H1 (cell line): Measurements from ENCODE around the gene RCSD1. TPM values are rescaled to one million over a fixed set of nuclear protein-coding genes. Genes with fewer than 3 reads are reported as not detected.

ENCODE experiments used
- CTCF ChIA-PET: fragments of 300-600 bp; sonication (Branson Sonifier 250); formaldehyde crosslinking; loops from one replicate; lab custom pipeline; 2021; ENCODE audit not compliant: partially characterized antibody; lab: Charles Lee
- POLR2A ChIA-PET: fragments of 300-600 bp; sonication (Branson Sonifier 250); formaldehyde crosslinking; loops from one replicate; lab custom pipeline; 2021; ENCODE audit warnings: inconsistent platforms; ENCODE audit not compliant: partially characterized antibody; lab: Charles Lee
- DNase-seq, 2 experiments: peaks; one replicate each; pipeline versions ENCODE4 v3.0.0 to v3.0.0-alpha.2; 2010 to 2022; ENCODE audit warnings: low spot score in 2 of 2, low read depth in 1 of 2, mixed read lengths in 1 of 2
- FAIRE-seq: peaks from 2 replicates; lab custom pipeline; 2011; peaks lifted over from hg19 to GRCh38; lab: Jason Lieb, UNC
- H2AFZ ChIP-seq: 2 replicates; pipeline ENCODE4 v1.8.1; 2012; ENCODE audit warnings: low read length, inconsistent platforms
- H2AK5ac ChIP-seq: 2 replicates; pipeline ENCODE4 v1.6.1; 2013; ENCODE audit warnings: low read depth, low read length
- H2BK120ac ChIP-seq: replicated peaks from 2 replicates; pipeline ENCODE3; 2013; ENCODE audit warnings: low read depth, low read length, inconsistent platforms
- H2BK12ac ChIP-seq: 2 replicates; pipeline ENCODE4 v1.6.1; 2013; ENCODE audit warnings: low read depth, low read length
- H2BK15ac ChIP-seq: 2 replicates; pipeline ENCODE4 v1.6.1; 2013; ENCODE audit warnings: low read length
- H2BK20ac ChIP-seq: 2 replicates; pipeline ENCODE4 v1.6.1; 2013; ENCODE audit warnings: low read length
- H2BK5ac ChIP-seq: 2 replicates; pipeline ENCODE4 v1.6.1; 2013; ENCODE audit warnings: low read depth, low read length
- H3K14ac ChIP-seq: 2 replicates; pipeline ENCODE4 v1.6.1; 2013; ENCODE audit warnings: inconsistent platforms; ENCODE audit not compliant: insufficient read length
- H3K18ac ChIP-seq: 2 replicates; pipeline ENCODE4 v1.6.1; 2013; ENCODE audit warnings: low read length; ENCODE audit errors: extremely low read depth
- H3K23ac ChIP-seq: 2 replicates; pipeline ENCODE4 v1.6.1; 2013; ENCODE audit warnings: inconsistent platforms; ENCODE audit not compliant: insufficient read length
- H3K23me2 ChIP-seq: 2 replicates; pipeline ENCODE4 v1.6.1; 2013; ENCODE audit warnings: low read depth, low read length
- H3K27ac ChIP-seq: 2 replicates; pipeline ENCODE4 v1.6.1; 2011; ENCODE audit warnings: low read depth, low read length, inconsistent platforms
- H3K27me3 ChIP-seq, 4 experiments: replicated peaks in 1 of 4; 1 replicate in 1 of 4; 2 replicates in 3 of 4; pipeline versions ENCODE4 v1.6.1 to v1.8.1; 2011 to 2013; ENCODE audit warnings: low read length in 3 of 4, mild to moderate bottlenecking in 3 of 4, inconsistent platforms in 2 of 4, mixed read lengths in 2 of 4, moderate library complexity in 1 of 4; ENCODE audit not compliant: control insufficient read depth in 3 of 4, insufficient read depth in 3 of 4; ENCODE audit errors: extremely low read depth in 1 of 4
- H3K36me3 ChIP-seq, 4 experiments: 2 replicates each; pipeline versions ENCODE4 v1.6.1 to v1.8.1; 2011 to 2013; ENCODE audit warnings: mild to moderate bottlenecking in 4 of 4, low read length in 3 of 4, moderate library complexity in 2 of 4, control low read depth in 1 of 4, inconsistent platforms in 1 of 4; ENCODE audit not compliant: insufficient read depth in 4 of 4, control insufficient read depth in 2 of 4
- H3K4ac ChIP-seq: replicated peaks from 2 replicates; pipeline ENCODE3; 2013; ENCODE audit warnings: low read length, low read depth, mixed read lengths, inconsistent platforms; ENCODE audit not compliant: insufficient read length
- H3K4me1 ChIP-seq, 4 experiments: replicated peaks in 1 of 4; 1 replicate in 1 of 4; 2 replicates in 3 of 4; pipeline versions ENCODE4 v1.6.1 to v1.8.1; 2011 to 2013; ENCODE audit warnings: low read length in 3 of 4, inconsistent platforms in 2 of 4, mixed read lengths in 1 of 4; ENCODE audit not compliant: insufficient read depth in 4 of 4, control insufficient read depth in 3 of 4
- H3K4me2 ChIP-seq, 2 experiments: 2 replicates each; pipeline versions ENCODE4 v1.6.1 to v1.8.1; 2011 to 2013; ENCODE audit warnings: low read depth in 2 of 2, low read length in 2 of 2, control low read depth in 1 of 2, inconsistent platforms in 1 of 2, mild to moderate bottlenecking in 1 of 2; ENCODE audit not compliant: insufficient read depth in 1 of 2
- H3K4me3 ChIP-seq, 4 experiments: fragments of 200-600, 300-600 bp in 1 of 4; sonication (generic), shearing (Covaris generic), sonication (Bioruptor Twin) in 1 of 4; 2 replicates each; pipeline versions ENCODE4 v1.5.1 to v1.8.1; 2011 to 2016; ENCODE audit warnings: low read length in 4 of 4, low read depth in 3 of 4, control low read depth in 2 of 4, inconsistent platforms in 2 of 4, mild to moderate bottlenecking in 2 of 4, mixed read lengths in 1 of 4, moderate library complexity in 1 of 4; ENCODE audit not compliant: insufficient read depth in 2 of 4; ENCODE audit errors: extremely low read depth in 1 of 4
- H3K56ac ChIP-seq: replicated peaks from 2 replicates; pipeline ENCODE3; 2013; ENCODE audit warnings: low read depth, mild to moderate bottlenecking, mixed read lengths, low read length, inconsistent platforms; ENCODE audit not compliant: insufficient read length
- H3K79me1 ChIP-seq: 2 replicates; pipeline ENCODE4 v1.6.1; 2013; ENCODE audit warnings: low read depth, low read length, control low read depth
- H3K79me2 ChIP-seq, 2 experiments: 2 replicates each; pipeline versions ENCODE4 v1.6.1 to v1.8.1; 2012 to 2013; ENCODE audit warnings: low read length in 2 of 2, mild to moderate bottlenecking in 2 of 2, inconsistent platforms in 1 of 2; ENCODE audit not compliant: insufficient read depth in 2 of 2, control insufficient read depth in 1 of 2
- H3K9ac ChIP-seq, 4 experiments: replicated peaks in 1 of 4; 1 replicate in 1 of 4; 2 replicates in 3 of 4; pipeline versions ENCODE4 v1.6.1 to v1.8.1; 2011 to 2013; ENCODE audit warnings: low read depth in 3 of 4, low read length in 3 of 4, control low read depth in 2 of 4, mild to moderate bottlenecking in 2 of 4, moderate library complexity in 2 of 4, inconsistent platforms in 1 of 4; ENCODE audit errors: extremely low read depth in 1 of 4
- H3K9me3 ChIP-seq, 2 experiments: 2 replicates each; pipeline versions ENCODE4 v1.6.1 to v1.8.1; 2012 to 2013; ENCODE audit warnings: mild to moderate bottlenecking in 2 of 2, moderate library complexity in 2 of 2, control low read depth in 1 of 2, inconsistent platforms in 1 of 2, low read depth in 1 of 2, low read length in 1 of 2, mixed read lengths in 1 of 2; ENCODE audit not compliant: insufficient read depth in 2 of 2
- H4K20me1 ChIP-seq, 2 experiments: replicated peaks in 1 of 2; 2 replicates each; pipeline versions ENCODE3 to v1.8.1; 2011 to 2013; ENCODE audit warnings: inconsistent platforms in 2 of 2, low read length in 2 of 2, mild to moderate bottlenecking in 1 of 2; ENCODE audit not compliant: insufficient read depth in 2 of 2, control insufficient read depth in 1 of 2
- H4K5ac ChIP-seq: 2 replicates; pipeline ENCODE4 v1.6.1; 2013; ENCODE audit warnings: low read length, low read depth, mixed read lengths, inconsistent platforms; ENCODE audit not compliant: insufficient read length
- H4K8ac ChIP-seq: 2 replicates; pipeline ENCODE4 v1.8.0; 2013; ENCODE audit warnings: mild to moderate bottlenecking, moderate library complexity, low read length, inconsistent platforms; ENCODE audit not compliant: insufficient read depth; ENCODE audit errors: extremely low read depth
- H4K91ac ChIP-seq: replicated peaks from 2 replicates; pipeline ENCODE3; 2013; ENCODE audit warnings: low read length, mixed read lengths, inconsistent platforms; ENCODE audit not compliant: insufficient read length
- E2F6 ChIP-seq: IDR thresholded peaks from 2 replicates; pipeline ENCODE4 v1.6.1; 2012; ENCODE audit warnings: inconsistent platforms
- JUN ChIP-seq: IDR thresholded peaks from 2 replicates; pipeline ENCODE4 v1.6.1; 2011; ENCODE audit warnings: low read depth, mild to moderate bottlenecking, improper control_type of control experiment, low read length
- NANOG ChIP-seq: IDR thresholded peaks from 2 replicates; pipeline ENCODE4 v1.6.1; 2011; ENCODE audit warnings: low read length, low read depth, mild to moderate bottlenecking, inconsistent platforms; ENCODE audit not compliant: insufficient read depth, poor library complexity, severe bottlenecking
- POLR2AphosphoS5 ChIP-seq: IDR thresholded peaks from 2 replicates; pipeline ENCODE4 v1.6.1; 2011; ENCODE audit warnings: low read depth, low read length
- SIN3A ChIP-seq, 2 experiments: IDR thresholded peaks in 1 of 2; conservative IDR thresholded peaks in 1 of 2; 2 replicates each; pipeline ENCODE4 v1.6.1; 2011 to 2012; ENCODE audit warnings: low read length in 2 of 2, improper control_type of control experiment in 1 of 2, low read depth in 1 of 2, mild to moderate bottlenecking in 1 of 2
- WGBS, 2 experiments: shearing (Covaris generic) in 1 of 2; methylation state at CpG; one replicate each; pipeline versions ENCODE4 v1.1.6 to v1.1.7; 2013 to 2015; ENCODE audit warnings: low lambda C conversion rate in 2 of 2, mixed read lengths in 2 of 2, inconsistent platforms in 1 of 2, low coverage in 1 of 2, missing lambda C conversion rate in 1 of 2; ENCODE audit not compliant: insufficient replicate concordance in 2 of 2, insufficient coverage in 1 of 2, insufficient read length in 1 of 2; ENCODE audit errors: extremely low coverage in 1 of 2, missing lambda C conversion rate in 1 of 2; 5-methylcytosine and 5-hydroxymethylcytosine counted together
- polyA plus RNA-seq, 7 experiments: library from polyadenylated mRNA; depleted of rRNA in 3 of 7; stranded (reverse) in 5 of 7; unstranded in 2 of 7; fragments of >200 nt in 5 of 7; fragments of 200-250 nt in 2 of 7; gene quantifications; 1 replicate in 5 of 7; 2 replicates in 1 of 7; 4 replicates in 1 of 7; pipeline versions ENCODE4 v1.2.1 to v1.2.3, GENCODE V29; 2011 to 2013; ENCODE audit warnings: missing spikeins in 2 of 7, mixed read lengths in 2 of 7
- total RNA-seq: library from RNA; stranded (reverse); fragmentation: NEBNext Ultra II Directional; extraction: Animal tissue kit (Norgen Biotek cat#: 25700); gene quantifications from 2 replicates; pipeline ENCODE4 v1.2.1, GENCODE V29; 2021

Gene RCSD1
- total and polyA plus RNA-seq, 2 of the 8 experiments (the other 6 are each of a cell fraction or from before 2014, with no cell fraction given), result 0.47 to 0.69 TPM

DNA sequence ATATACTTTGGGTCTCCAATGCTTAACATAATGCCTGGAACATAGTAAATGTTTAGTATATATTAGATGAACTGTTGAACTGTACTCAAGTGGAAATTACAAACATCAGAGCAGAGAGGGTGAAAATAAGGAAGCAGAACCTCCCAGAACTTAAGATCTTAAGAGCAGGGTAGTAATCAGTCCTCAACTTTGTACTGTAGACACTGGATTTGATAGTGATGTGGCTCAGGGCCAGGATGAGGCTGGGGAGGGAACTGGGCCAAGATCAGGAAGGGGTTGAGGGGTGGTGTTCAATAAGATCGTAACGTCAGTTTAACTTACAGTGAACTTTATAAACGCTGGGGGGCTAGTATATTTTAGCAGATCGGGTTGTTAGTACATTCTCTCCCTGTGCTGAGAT is 107.1 kb downstream of the RCSD1 start:
- Histone ChIP-seq H2AFZ (no peak overlapping the region), H2AK5ac (no peak overlapping the region), H3K56ac (no peak overlapping the region), H3K4me3 (no peak overlapping the region), H3K79me1 (peaks cover 8% of the 10 kb centered on the region), H4K20me1 (peaks cover 1 to 18% of the 10 kb centered on the region in 2 experiments), H2BK120ac (no peak overlapping the region), H3K23ac (no peak overlapping the region), H4K91ac (no peak overlapping the region), H3K4me1 (peaks cover 0 to 5% (median 1%) of the 10 kb centered on the region in 4 experiments; a peak in 3 of 7 replicates), H2BK12ac (no peak overlapping the region), H3K79me2 (peaks cover 3 to 75% of the 10 kb centered on the region in 2 experiments; a peak in 3 of 4 replicates), H4K8ac (no peak overlapping the region), H4K5ac (no peak overlapping the region), H3K27me3 (no peaks in the 10 kb centered on the region), H3K4ac (no peak overlapping the region), H3K9ac (no peak overlapping the region), H3K4me2 (no peak overlapping the region), H3K27ac (no peak overlapping the region), H2BK15ac (no peak overlapping the region), H3K9me3 (peaks cover 0 to 4% of the 10 kb centered on the region in 2 experiments; a peak in 1 of 4 replicates), H3K18ac (no peak overlapping the region), H2BK20ac (no peak overlapping the region), H3K14ac (no peak overlapping the region), H3K23me2 (no peaks in the 10 kb centered on the region), H2BK5ac (no peak overlapping the region; the same call in 1 of the 2 replicates), H3K36me3 (no peaks in the 10 kb centered on the region)
- 81% methylated on average over 4 of the region's 4 CpGs; no CpG with 5 or more reads in 1 of the 2 experiments for WGBS, 2 experiments
- no peak for DNase-seq
- POLR2A ChIA-PET, result no interaction called here
- CTCF ChIA-PET, result no interaction called here
- no peak for FAIRE-seq
- TF ChIP-seq NANOG (no peak), SIN3A (conservative IDR thresholded peaks at IDR 0.05 in 1 of 2, IDR thresholded peaks at IDR 0.05 in 1 of 2; ENCODE audit: low read depth in 1 of 2, low read length in 2 of 2) (no peak), JUN (no peak), E2F6 (no peak), POLR2AphosphoS5 (no peak)
